G401 (cell line): Measurements from ENCODE around the gene BBX. TPM values are rescaled to one million over a fixed set of nuclear protein-coding genes. Genes with fewer than 3 reads are reported as not detected.

Experiments
- DNase-seq: peaks from one replicate; pipeline ENCODE4 v3.0.0-alpha.2; 2015; ENCODE audit warnings: low spot score
- in situ Hi-C: cut with HindIII; loops from 2 replicates; pipeline ENCODE4 v1.10.0; 2016; ENCODE audit warnings: low sequenced_read_pairs, mixed read lengths
- total RNA-seq: library from RNA; depleted of rRNA; stranded (reverse); fragments of >200 nt; shearing (Covaris generic); gene quantifications from 2 replicates; pipeline ENCODE4 v1.2.3, GENCODE V29; 2014; rRNA removed

BBX gene
- total RNA-seq, 1 experiment from 2014 or later = 0.10 TPM

- no peak for DNase-seq
- in situ Hi-C loops = no loop called here
These were observed 325.0 kb downstream of the BBX start for GRCh38 chr3:107847791-107848190.

- in situ Hi-C loops = no loop called here
- no peak for DNase-seq
These were observed 325.7 kb downstream of the BBX start for GRCh38 chr3:107848351-107848915.

GRCh38 chr3:107850681-107851080, 327.9 kb downstream of the BBX start:
- DNase-seq = no peak
- in situ Hi-C loops = no loop called here

GRCh38 chr3:107853821-107854220, 331.1 kb downstream of the BBX start:
- no peak for DNase-seq
- in situ Hi-C loops = no loop called here

- DNase-seq = no peak
- in situ Hi-C loops = no loop called here
These were observed 332.0 kb downstream of the BBX start for GRCh38 chr3:107854733-107855132.

- in situ Hi-C loops = no loop called here
- DNase-seq = peak; percentile 4
These were observed 332.9 kb downstream of the BBX start for GRCh38 chr3:107855710-107856109.

- in situ Hi-C loops = no loop called here
- DNase-seq = no peak
These were observed 335.1 kb downstream of the BBX start for GRCh38 chr3:107857854-107858253.

- DNase-seq = no peak
- in situ Hi-C loops = no loop called here
These were observed 336.1 kb downstream of the BBX start for GRCh38 chr3:107858876-107859275.

Other genes starting within 250 kb of the BBX start
- not detected in 2 replicates for gene CCDC54, start 145.5 kb upstream of the BBX start, total RNA-seq